SK-N-SH (cell line): ENCODE data around the gene INSM2.

Experiments used
- CTCF ChIP-seq: fragments of 200-600 bp; sonication (generic); IDR thresholded peaks from 2 replicates; pipeline ENCODE4 v1.6.1; 2017; ENCODE audit warnings: antibody characterized with exemption, mild to moderate bottlenecking, moderate library complexity
- SIN3A ChIP-seq: IDR thresholded peaks from 2 replicates; pipeline ENCODE4 v1.6.1; 2012; ENCODE audit warnings: low read depth, mild to moderate bottlenecking, low read length, moderate library complexity, borderline replicate concordance

- peak; percentile 100 for TF ChIP-seq SIN3A
- TF ChIP-seq CTCF, result no peak
These were observed 1.0 kb downstream of the INSM2 start for GRCh38 chr14:35534873-35535482.
